Activated CD4-positive, CD25-positive, alpha-beta regulatory T cell treated with anti-CD3 and anti-CD28 coated beads, Interleukin-2, amount 50 U/mL, for 72 hours (primary cell): ENCODE data around the gene ICAM3.
A peak's percentile ranks its signal among the peaks of the same experiment; 100 is the strongest.

Source experiments
- DNase-seq: peaks from one replicate; pipeline ENCODE4 v3.0.0; 2021

The ICAM3 gene

GRCh38 chr19:10290357-10290875, 49.0 kb downstream of the ICAM3 start:
- DNase-seq: no peak

- no peak for DNase-seq
These were observed 49.5 kb downstream of the ICAM3 start, which contains the start of gene ICAM5 for GRCh38 chr19:10289836-10290356. TSS of gene ICAM5 (plus strand) at chr19:10289952. CDS start at chr19:10290044, 92 bp downstream.

- peak; percentile 66 for DNase-seq
These were observed 50.1 kb downstream of the ICAM3 start for GRCh38 chr19:10289167-10289835.

GRCh38 chr19:10288662-10289166, 50.7 kb downstream of the ICAM3 start:
- DNase-seq: no peak

- no peak for DNase-seq
These were observed 52.4 kb downstream of the ICAM3 start, which contains the start of gene ICAM4 for GRCh38 chr19:10286803-10287737. TSS of gene ICAM4 (plus strand) at chr19:10286955. CDS start at chr19:10287013, 58 bp downstream.

GRCh38 chr19:10285393-10285792, 54.0 kb downstream of the ICAM3 start:
- no peak for DNase-seq

- no peak for DNase-seq
These were observed 54.5 kb downstream of the ICAM3 start for GRCh38 chr19:10284960-10285278.

- DNase-seq: no peak
These were observed 55.1 kb downstream of the ICAM3 start for GRCh38 chr19:10284065-10284959.
